HG02840 (cell line): ENCODE measurements around the gene VIP.
"Not testable (repeated sequence)": the region's sequence is repeated elsewhere in the genome, so short reads cannot be mapped to it uniquely, and the experiment has no call there.

Source experiments
- ATAC-seq: cut with Tn5 transposase; IDR thresholded peaks from one replicate; pipeline ENCODE4 v1.9.1; 2021; ENCODE audit warnings: mild to moderate bottlenecking, moderate library complexity, moderate number of reproducible peaks; ENCODE audit not compliant: unreplicated experiment, low FRiP score

The VIP gene

DNA sequence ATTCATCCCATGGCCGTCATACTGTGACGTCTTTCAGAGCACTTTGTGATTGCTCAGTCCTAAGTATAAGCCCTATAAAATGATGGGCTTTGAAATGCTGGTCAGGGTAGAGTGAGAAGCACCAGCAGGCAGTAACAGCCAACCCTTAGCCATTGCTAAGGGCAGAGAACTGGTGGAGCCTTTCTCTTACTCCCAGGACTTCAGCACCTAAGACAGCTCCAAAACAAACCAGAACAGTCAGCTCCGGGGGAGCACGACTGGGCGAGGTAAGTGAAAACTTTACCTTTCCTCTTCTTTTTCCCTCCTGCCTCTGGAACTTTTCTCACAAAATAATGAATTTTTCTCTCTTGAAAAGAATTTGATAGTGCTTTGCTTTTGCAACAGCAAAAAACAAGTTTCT lies at the start of gene VIP:
Gene VIP, plus strand, starts transcription at position 104 of the 400 bp plus-strand sequence. CDS start 1,381 bp downstream, outside the sequence.
- ATAC-seq: no peak

DNA sequence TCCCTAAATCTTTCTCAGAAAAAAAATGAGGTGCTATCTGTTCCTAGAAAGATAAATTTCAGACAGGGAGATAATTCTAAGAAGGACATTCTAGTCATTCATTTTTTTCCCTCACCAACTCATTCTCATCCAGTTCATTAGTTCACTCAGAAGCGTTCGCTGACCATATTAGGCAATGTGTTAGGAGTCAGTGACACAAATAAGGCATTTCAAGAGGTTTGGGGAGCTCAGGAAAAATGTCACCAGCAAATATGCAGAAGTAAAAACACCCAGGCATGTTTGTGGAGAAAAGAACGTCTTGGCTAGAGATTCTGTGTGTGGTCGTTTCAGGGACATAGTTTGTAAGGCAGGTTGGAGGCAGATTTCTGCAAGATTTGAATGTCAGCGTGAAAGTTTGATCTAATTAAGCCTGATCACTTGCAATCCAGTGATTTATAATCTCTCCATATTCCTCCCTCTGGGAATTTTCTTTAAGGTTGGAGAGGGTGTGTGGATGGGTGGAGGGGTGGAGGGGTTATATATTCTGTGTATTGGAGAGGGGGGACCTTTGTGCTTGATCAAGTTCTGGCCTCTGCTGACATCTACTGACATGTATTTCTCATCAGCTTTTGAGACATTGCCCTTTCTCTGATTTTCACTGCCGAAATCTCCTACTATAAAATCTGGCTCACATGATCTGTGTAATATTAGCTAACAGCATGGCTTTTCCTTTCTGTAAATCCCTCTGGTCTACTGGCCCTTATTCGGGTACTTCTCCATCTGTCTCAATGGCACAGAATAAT lies 49.3 kb upstream of the VIP start:
- ATAC-seq: no peak

DNA sequence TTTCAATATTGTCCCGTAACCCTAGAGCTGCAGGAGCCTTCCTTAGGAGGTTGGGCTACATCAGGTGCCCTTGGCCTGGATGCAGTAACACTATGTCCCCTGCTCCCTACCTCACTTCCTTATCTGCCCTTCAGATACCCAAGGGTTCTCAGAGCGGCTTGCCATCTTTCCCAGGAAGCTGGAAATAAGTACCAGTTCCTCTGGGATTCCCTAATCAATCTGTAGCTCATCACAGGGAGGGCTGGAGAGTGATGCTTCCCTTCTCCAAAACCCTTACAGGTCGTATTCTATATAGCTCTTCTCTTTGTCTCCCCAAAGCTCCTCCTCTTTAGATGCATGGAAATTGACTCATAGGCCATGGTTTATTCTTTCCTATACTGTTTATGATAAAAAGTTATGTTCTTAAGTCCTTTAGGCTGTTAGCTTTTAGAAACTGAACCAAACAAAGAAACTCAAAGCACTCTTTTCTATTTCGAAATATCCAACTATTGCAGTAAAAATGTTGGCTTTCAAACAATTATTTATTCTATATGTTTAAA lies 48.7 kb upstream of the VIP start:
- ATAC-seq: no peak

DNA sequence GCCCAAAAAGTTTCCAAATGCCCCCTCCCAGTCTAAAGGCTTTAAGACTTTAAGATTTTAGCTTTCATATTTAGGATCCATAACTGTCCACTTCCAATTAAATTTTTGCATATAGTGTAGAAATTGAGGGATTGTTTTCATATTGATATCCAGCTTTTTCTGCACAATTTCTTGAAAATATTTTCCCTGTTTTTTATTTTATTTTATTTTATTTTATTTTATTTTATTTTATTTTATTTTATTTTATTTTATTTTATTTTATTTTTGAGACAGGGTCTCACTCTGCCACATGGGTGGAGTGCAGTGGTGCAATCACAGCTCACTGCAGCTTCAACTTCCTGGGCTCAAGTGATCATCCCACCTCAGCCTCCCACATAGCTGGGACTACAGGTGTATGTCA lies 46.8 kb upstream of the VIP start:
- ATAC-seq: not testable (repeated sequence)

DNA sequence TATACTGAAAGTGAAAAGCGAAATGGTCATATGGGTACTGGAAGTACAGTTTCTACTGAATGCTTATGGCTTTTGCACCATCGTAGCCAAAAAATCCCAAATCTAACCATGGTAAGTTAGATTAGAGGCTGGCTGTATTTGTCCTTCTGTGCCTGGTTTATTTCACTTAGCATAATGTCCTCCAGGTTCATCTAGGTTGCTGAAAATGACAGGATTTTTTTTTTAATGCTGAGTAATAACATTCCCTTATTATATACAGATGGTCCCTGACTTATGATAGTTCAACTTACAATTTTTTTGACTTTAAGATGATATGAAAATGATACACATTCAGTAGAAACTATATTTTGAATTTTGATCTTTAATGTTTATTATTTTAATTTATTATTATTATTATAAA lies 45.3 kb upstream of the VIP start:
- no peak for ATAC-seq

DNA sequence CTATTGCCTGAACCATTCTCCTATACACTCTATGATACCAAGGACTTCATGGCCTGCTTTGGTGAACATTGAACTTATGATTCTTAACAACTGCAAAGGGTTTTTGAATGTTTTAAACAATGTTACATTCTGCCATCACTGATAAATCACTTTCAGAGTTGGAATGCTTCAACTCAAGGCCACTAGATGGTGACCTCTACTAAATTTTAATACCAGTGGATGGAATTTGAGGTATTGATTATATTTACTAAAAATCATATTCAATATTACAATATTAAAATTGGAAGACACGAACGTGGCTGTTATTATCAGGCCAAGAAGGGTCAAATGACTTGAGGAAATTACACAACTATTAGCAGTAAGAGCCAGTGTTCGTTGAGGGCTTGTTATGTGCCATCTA lies 34.3 kb upstream of the VIP start:
- no peak for ATAC-seq

DNA sequence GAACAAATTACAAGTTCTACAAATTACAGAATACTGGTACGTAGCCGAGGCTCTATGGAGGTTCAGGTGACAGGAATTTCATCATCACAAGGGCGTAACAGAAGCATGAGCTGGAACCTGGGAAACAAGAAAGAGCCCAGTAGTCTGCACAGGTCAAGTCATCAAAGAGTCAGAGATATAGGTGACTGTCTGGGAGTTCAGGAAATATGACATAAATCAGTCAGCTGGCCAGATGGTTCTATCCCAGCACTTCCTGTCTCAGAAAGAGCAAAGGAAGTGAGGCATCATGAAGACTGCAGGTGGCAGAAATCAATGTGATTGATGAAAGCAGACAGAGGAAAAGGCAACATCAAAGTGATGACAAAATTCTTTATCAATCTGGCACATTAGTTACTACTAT lies 29.6 kb upstream of the VIP start:
- ATAC-seq: no peak

DNA sequence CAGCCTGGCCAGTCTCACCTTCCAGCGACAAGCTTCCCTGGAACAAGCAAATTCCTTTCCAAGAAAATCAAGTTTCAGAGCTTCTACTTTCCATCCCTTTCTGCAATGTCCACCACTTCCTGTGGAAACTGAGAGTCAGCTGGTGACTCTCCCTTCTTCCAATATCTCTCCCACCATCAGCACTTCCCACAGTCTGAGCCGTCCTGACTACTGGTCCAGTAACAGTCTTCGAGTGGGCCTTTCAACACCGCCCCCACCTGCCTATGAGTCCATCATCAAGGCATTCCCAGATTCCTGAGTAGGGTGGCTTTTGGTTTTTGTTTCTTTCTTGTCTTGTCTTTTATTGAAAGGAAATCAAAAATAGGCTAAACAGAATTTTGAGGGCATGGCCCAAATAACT lies 28.6 kb upstream of the VIP start:
- no peak for ATAC-seq

DNA sequence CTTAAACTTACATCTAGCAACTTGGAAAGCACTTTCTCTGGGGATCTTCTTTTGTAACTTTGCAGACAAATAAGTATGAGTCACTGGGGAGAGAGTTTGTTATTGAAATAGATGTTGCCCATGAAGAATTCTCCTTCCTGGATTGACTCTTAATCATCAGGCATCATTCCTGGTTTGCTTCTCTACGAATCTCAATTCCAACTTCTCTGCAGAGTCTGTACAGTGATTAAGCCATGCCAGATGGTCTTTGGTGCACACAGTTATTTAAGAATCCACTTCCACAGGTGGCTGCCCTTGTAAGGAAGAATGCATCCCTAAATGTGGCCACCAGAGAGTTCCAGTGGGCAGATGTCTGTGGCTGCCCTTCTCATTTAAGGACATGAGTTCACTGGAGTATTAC lies 27.2 kb upstream of the VIP start:
- ATAC-seq: no peak

DNA sequence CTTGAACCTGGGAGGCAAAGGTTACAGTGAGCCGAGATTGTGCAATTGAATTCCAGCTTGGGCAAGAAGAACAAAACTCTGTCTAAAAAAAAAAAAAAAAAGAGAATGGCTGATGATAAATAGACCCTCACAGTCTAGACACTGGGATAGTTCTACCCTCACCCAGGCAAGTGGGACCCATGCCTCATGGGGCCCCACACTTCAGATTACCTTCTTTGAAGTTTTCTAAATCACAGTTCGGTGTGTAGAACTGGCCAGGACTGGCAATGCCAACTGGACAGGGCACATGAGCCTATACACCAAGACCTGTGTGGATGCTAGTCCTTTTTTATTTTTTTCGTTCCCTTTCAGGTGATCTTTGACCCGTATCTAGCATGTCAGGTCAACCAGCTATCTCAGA lies 24.3 kb upstream of the VIP start:
- ATAC-seq: no peak

DNA sequence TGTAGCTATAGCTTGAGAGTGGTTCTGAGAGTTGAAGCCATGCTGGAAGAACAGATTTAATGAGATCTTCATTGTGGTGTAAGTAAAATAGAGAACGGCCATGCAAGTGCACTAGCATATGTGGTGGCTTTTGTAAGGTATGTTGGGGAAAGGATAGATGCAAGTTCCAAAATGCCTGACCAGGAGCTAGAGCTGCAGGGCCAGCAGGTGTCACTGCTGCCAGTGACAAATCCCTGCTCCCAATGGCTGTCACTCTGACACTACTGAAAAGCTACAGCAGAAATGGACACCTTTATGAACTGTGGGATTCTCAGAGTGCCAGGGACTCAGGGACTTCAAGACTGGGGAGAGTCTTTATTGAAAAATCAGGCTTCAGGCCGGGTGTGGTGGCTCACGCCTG lies 23.1 kb upstream of the VIP start:
- no peak for ATAC-seq

DNA sequence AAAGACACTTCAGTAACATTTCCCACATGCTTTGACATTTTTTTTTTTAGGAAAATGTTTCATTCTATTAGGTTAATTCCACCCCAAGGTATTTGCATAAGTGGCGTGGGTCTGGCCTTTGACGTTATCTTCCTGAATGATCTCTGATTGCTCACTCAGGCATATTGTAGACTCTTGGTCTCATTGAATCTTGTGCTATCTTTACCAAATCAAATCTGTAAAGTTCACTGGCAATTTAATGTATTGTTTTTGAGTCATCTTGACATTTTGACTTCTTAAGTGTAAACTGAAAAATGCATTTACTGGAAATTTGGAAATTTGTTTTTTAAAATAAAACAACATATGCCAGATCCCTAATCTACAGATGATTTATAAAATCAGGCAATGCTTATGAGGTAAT lies 16.0 kb upstream of the VIP start:
- ATAC-seq: no peak

DNA sequence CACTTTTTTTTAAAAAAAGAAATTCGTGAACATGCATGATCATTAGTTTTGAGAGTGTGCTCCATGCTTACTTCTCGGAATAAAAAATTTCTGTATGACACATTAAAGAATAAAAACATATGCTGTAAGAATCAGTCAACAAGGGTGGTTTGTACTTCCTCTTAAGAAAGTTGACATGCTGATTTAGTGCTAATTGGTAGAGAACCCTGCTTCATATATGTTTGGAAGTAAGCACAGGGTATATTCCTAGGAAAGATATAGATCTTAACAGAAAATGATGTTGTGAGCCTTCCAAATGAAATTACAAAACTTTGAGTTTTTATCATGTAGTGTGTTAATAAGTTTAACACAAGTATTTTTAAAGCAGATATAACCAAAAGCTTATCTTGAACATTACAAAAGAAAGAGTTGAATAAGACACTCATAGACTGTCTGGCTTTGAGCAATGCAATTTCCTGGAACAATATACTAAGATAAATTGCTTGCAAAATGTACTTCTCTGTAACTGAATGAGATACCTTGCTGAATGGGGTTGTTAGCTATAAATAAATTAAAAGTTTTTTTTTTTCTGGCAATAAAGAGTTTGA lies 13.8 kb upstream of the VIP start:
- ATAC-seq: no peak

DNA sequence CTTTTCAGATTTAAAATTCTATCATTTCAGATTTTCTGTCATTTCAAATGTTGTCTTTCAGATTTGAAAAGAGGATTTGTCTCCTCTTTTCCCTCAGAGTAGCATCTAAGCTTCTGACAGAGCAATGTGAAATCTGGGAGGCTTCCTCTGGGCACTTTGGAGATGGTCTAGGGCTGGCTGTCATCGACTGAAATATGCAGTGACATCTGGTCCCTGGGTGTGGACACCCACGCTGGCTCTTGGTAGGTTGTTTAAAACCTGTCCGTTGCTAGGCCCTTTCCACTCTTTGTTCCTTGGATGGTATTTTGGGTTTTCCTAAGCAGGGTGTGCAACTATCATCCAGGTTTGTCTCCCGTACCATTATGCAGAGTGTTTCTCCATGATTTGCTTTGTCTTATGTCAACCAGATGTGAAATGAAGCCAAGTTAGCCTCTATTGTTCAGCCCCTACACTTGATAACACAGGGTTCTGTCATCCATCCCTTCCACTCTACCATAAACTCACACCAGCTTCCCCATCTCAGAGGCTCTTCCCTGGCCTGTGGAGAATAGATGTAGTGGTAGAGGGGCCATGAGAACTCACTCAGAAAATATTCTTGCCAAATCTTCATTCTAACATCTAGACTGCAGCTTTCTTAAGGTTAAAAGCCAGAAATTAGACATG lies 5.0 kb upstream of the VIP start:
- ATAC-seq: no peak

DNA sequence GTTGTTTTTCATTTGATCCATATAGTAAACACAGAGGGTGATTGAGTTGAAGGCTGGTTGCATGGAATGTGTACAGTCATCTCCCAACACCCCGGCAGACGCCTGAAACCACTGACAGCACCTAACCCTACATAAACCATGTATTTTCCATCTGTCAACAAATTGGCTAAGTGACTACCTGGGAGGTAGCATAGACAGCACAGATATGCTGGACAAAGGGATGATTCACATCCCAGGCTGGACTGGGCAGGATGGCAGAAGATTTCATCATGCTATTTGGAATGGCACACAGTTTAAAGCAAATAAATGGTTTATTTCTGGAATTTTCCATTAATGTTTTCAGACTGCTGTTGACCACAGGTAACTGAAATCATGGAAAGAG lies 4.4 kb upstream of the VIP start:
- ATAC-seq: no peak

DNA sequence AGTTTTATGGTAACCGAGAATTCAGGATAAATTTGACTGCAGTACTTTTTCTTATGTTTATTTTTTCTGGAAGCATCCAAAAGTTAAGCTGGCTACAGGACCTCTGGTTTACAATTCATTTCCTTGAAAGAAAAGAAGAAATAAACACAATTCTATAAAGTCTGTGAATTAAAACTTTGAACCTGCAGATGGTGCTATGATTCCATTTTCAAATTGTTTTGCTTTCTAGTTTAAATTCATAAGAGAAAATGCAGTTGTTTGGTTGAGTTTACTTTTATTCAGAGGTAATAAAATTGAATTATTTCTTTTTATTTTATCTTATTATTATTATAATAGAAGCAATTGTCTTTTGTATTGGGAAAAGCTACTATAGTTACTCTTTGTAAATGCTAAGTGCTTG lies 1.8 kb upstream of the VIP start:
- ATAC-seq: no peak

DNA sequence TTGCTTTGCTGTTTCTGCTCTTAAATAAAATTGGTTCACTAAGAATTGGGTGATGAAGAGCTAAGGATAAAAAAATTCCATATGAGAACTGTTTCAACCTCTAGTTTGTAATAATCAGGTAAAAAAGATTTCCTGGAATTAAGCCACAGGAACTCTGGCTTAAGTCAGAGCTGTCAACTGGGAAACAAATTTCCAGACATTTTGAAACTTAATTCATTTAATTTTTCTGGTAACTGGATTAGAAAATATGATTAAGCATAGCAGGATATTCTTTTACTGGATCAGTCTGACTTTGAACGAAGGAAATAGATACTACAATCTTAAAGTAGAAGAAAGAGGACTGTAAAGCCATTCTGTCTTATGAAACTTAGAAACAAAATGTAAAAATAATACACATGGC lies 1.3 kb upstream of the VIP start:
- ATAC-seq: no peak

DNA sequence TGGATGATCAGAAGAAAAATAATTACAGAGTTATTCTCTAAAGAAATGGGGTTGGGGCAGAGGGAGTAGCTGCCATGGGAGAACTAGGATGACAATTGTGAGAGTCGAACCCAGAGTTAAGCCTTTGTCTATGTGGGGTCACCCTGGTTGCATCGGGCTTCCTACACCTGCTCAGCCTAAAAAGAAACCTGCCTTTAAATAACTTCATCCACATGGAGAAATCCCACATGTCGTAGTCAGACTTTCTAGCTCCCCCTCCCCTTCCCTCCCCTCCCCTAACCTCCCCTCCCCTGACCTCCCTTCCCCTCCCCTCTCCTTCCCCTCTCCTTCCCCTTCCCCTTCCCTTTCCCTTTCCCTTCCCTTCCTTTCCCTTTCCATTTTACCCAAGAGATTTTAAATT lies 14.7 kb downstream of the VIP start:
- ATAC-seq: no peak

DNA sequence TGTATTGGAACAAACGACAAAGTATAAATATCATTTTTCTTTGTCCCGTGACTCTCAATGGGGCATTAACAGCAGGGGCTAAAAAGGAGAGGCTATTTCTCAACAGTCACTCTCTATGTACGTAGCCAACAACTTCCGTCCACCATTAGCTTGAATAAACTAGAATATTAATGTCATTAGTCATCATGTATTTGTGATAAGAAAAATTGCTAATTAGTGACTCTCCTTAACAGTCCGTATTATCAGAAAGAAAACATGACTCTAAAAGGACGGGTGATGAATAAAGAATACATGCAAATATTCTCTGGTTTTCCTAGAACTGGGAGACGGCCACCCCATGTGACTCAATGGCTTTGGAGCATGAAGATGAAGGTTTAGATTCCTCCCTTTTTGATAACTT lies 18.6 kb downstream of the VIP start:
- ATAC-seq: no peak

DNA sequence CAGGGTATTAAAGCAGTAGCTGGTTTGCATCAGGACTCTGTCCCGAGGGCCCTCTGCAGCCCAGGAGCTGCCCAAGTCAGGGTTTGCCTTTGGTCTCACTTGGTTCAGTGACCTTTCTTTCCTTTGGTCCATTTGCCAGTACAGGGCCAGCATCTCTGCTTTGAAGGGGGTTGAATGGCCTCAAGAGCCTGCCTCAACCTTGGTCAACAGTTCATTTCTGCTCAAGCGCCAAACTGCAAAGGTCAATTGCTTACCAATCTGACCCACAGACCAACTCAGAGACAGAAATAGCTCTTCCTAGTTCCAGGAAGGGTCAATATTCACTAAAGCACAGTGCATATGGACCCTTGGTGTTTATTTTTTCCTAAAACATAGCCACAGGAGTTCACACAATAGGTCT lies 19.4 kb downstream of the VIP start:
- no peak for ATAC-seq

DNA sequence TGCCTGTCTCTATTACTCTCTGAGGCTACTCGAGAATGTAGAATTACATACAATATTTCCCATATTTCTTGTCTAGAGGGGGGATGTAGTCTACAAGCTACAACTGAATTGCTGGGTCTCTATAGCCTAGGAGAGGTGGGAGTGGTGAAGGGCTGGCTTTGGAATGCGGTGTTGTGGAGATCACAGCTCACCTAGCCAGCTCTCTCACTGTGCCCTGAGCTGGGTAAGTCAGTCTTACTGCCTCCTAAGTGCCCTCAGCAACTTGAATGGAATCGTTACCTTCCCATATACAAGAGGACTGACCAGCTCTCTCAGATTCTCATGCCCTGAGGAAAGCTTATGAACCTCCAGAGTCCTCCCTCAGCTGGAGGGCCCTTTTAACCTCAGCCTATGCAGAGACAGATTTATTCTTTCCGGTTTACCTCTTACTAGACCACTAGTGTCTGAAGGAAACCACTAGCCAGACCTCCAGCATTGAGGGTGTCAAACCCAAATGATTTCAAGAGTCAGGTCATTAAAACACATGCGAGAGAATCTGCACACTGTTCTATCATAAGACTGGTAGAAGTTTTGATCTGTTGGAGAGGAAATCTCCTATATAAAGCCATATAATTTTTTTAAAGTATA lies 20.6 kb downstream of the VIP start:
- ATAC-seq: no peak
